ENCODE results near the gene EP400. TPM values are rescaled to one million over a fixed set of nuclear protein-coding genes. Genes with fewer than 3 reads are reported as not detected.

Gene EP400
- total RNA-seq, 1 donor from 2014 or later, result 85.8 TPM

DNA sequence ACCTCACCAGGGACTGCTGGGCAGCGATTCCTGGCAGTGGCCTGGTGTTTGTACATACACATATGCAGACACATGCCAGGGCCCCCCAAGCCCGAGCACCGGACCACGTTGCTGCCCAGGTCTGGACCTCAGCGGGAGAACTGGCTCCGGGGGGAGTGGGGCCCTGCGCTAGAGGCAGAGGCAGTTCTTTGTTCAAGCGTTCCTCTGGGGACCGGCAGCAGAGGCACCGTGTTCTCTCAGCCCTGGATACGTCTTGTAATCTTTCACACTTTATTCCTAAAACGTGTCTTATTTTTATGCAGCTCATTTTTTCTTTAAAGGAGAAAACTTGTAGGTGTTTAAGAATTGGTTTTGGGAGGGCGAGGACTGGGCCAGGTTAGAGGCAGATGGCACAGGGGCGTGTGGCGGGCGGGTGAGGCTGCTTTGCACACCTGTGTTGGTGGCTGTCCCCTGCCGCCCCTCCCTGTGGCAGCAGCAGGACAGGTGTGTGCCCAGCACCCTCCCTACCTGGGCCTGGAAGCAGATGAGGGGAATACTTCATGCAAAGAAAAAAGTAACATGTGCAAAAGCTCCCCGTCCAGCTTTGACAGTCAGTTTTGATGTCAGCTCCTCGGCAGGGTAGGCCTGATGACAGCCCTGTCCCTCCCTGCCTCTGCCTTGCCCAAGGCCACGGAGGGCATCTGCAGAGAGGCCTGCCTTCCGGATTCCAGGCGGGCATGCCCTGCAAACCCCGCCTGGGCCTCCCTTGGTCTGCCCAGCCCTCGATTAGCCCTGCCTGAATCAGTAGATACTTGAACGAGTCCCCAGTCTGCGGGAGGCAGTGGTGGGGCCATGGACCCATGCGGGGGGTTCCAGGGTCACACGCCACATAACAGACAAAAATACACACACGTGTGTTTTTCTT is 27.6 kb upstream of the EP400 start:
- Mint-ChIP-seq H3K27me3 (ENCODE audit: unreplicated experiment) (peaks cover 13% of the 10 kb centered on the region), H3K27ac (ENCODE audit: unreplicated experiment) (peak overlapping the region; percentile 43), H3K36me3 (ENCODE audit: unreplicated experiment) (no peaks in the 10 kb centered on the region), H3K9me3 (ENCODE audit: unreplicated experiment) (peaks cover 3% of the 10 kb centered on the region), H3K4me3 (ENCODE audit: unreplicated experiment) (no peak overlapping the region), H3K4me1 (ENCODE audit: low read depth, unreplicated experiment) (peaks cover 8% of the 10 kb centered on the region)
- TF ChIP-seq, protein P1, sequence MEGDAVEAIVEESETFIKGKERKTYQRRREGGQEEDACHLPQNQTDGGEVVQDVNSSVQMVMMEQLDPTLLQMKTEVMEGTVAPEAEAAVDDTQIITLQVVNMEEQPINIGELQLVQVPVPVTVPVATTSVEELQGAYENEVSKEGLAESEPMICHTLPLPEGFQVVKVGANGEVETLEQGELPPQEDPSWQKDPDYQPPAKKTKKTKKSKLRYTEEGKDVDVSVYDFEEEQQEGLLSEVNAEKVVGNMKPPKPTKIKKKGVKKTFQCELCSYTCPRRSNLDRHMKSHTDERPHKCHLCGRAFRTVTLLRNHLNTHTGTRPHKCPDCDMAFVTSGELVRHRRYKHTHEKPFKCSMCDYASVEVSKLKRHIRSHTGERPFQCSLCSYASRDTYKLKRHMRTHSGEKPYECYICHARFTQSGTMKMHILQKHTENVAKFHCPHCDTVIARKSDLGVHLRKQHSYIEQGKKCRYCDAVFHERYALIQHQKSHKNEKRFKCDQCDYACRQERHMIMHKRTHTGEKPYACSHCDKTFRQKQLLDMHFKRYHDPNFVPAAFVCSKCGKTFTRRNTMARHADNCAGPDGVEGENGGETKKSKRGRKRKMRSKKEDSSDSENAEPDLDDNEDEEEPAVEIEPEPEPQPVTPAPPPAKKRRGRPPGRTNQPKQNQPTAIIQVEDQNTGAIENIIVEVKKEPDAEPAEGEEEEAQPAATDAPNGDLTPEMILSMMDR (IDR thresholded peaks at IDR 0.05; ENCODE audit: partially characterized antibody, unreplicated experiment), result no peak
- no peak for DNase-seq

DNA sequence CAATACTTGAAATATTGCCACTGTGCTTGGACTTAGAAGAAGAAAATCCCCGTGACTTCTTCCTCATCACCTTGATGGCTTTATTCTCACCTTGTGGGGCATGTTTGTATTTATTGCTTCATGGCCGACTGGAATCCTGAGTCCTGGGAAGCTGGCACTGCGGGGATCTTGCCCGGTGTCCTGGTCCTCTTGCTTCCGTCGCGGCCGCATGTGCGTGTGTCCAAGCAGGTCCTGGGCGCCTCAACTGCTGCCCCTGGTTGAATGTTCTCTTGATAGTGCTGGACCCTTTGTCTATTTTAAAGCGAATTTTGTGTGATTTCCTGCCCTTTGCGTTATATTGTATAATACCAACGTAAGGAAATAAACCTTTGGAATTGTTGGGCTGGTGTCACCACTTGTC is 27.0 kb upstream of the EP400 start:
- peaks cover 13% of the 10 kb centered on the region for H3K27me3 Mint-ChIP-seq (ENCODE audit: unreplicated experiment)
- peak overlapping the region; percentile 15 for H3K4me3 Mint-ChIP-seq (ENCODE audit: unreplicated experiment)
- peaks cover 8% of the 10 kb centered on the region for H3K4me1 Mint-ChIP-seq (ENCODE audit: low read depth, unreplicated experiment)
- DNase-seq, result no peak
- no peaks in the 10 kb centered on the region for H3K36me3 Mint-ChIP-seq (ENCODE audit: unreplicated experiment)
- peak overlapping the region; percentile 33 for H3K27ac Mint-ChIP-seq (ENCODE audit: unreplicated experiment)
- H3K9me3 Mint-ChIP-seq (ENCODE audit: unreplicated experiment), result peaks cover 3% of the 10 kb centered on the region
- TF ChIP-seq, protein P1 (IDR thresholded peaks at IDR 0.05; ENCODE audit: partially characterized antibody, unreplicated experiment), result no peak

DNA sequence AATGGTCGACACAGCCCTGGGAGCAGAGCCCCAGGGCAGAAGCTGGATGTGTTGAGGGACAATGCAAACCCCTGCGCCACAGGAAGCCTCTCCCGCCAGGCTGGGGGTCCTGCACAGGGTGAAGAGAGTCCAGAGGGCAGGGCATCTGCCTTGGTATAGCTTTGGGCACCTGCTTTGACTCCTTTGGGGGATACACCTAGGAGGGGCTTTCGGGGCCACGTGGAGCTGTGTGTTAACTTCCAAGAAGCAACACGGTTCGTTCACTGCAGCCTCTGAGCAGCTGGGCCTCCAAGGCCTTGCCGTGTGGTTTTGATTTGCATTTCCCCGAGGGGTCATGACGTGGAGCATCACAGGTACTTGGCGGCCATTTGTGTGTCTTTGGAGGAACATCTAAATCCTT is 26.5 kb upstream of the EP400 start:
- Mint-ChIP-seq H3K36me3 (ENCODE audit: unreplicated experiment) (no peaks in the 10 kb centered on the region), H3K27ac (ENCODE audit: unreplicated experiment) (peak overlapping the region; percentile 33), H3K9me3 (ENCODE audit: unreplicated experiment) (peaks cover 7% of the 10 kb centered on the region), H3K4me3 (ENCODE audit: unreplicated experiment) (peak overlapping the region; percentile 15), H3K27me3 (ENCODE audit: unreplicated experiment) (peaks cover 15% of the 10 kb centered on the region), H3K4me1 (ENCODE audit: low read depth, unreplicated experiment) (peaks cover 8% of the 10 kb centered on the region)
- TF ChIP-seq, protein P1 (IDR thresholded peaks at IDR 0.05; ENCODE audit: partially characterized antibody, unreplicated experiment), result no peak
- no peak for DNase-seq

DNA sequence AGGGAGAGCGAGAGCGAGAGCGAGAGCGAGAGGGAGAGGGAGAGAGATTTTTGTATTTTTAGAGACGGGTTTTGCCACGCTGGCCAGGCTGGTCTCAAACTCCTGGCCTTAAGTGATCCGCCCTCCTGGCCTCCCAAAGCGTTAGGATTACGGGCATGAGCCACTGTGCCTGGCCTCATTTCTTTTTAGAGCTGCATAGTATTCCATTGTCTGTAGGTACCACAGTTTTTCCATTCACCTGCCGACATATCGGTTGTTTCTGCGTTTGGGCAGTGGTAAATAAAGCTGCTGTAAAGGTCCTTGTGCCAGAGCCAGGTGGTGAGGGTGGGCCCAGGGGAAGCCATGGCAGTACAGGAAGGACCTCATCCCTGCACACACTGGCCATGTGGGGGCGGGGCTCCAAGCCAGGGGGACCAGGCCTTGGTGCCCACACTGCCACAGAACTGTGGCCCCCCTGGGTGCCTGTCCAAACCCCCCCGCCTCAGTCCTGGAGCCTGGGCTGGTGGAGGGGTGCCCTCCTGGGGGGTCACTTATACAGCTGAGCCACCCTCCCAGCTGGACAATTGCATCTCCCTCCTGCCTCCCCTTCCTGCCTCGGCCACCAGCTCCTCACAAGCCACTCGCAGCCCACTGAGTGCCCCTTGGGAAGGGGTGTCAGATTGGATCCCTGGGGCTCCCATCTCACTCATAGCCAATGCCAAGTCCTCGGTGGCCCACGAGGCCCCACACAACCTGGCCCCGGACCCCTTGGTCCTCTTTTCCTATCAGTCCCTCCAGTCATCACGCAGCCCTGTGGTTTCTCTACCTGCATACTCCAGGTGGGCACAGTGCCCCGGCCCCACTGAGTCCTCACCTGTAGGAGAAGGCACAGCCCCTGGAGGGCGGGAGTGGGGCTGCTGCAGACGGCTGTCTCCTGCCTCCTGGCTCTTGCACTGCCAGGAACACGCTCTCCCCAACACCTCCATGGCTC is 22.3 kb upstream of the EP400 start:
- TF ChIP-seq, protein P1 (IDR thresholded peaks at IDR 0.05; ENCODE audit: partially characterized antibody, unreplicated experiment), result no peak
- Mint-ChIP-seq H3K9me3 (ENCODE audit: unreplicated experiment) (peaks cover 13% of the 10 kb centered on the region), H3K4me1 (ENCODE audit: low read depth, unreplicated experiment) (peaks cover 8% of the 10 kb centered on the region), H3K27ac (ENCODE audit: unreplicated experiment) (peak overlapping the region; percentile 66), H3K36me3 (ENCODE audit: unreplicated experiment) (no peaks in the 10 kb centered on the region), H3K4me3 (ENCODE audit: unreplicated experiment) (peak overlapping the region; percentile 75), H3K27me3 (ENCODE audit: unreplicated experiment) (peaks cover 12% of the 10 kb centered on the region)
- DNase-seq, result no peak
